GM18520 (cell line): ENCODE results near the gene SENP8.

ENCODE experiments used
- ATAC-seq: cut with Tn5 transposase; IDR thresholded peaks from one replicate; pipeline ENCODE4 v1.9.1; 2021; ENCODE audit not compliant: unreplicated experiment

SENP8 gene

DNA sequence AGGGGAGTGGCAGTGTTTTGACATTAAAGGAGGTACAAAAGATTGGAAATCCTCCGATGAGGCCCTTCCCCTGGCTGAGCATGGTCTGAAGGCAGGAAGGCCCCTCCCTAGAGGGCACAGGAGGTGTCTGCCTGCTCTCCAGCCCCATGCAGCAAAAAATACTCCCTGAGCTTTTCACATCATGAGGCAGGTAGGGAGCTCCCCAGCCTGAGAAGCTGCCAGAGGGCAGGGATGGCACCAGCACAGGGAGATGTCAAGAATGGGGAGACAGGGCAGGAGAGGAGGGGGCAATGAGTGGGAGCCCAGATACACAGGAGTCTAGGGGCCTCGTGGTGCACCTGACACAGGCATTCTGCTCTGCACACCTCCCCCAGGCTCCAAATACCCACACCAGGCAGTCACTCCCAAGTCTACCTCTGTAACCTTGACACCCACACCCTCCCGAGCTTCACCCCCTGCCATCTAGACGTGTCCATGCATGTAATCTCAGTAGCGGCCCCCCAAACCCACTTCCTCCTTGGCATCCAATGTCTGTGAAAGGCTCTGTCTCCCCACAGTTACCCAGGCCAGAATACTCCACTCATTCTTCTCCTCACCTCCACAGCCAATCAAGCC, 56.5 kb downstream of the SENP8 start:
- no peak for ATAC-seq

DNA sequence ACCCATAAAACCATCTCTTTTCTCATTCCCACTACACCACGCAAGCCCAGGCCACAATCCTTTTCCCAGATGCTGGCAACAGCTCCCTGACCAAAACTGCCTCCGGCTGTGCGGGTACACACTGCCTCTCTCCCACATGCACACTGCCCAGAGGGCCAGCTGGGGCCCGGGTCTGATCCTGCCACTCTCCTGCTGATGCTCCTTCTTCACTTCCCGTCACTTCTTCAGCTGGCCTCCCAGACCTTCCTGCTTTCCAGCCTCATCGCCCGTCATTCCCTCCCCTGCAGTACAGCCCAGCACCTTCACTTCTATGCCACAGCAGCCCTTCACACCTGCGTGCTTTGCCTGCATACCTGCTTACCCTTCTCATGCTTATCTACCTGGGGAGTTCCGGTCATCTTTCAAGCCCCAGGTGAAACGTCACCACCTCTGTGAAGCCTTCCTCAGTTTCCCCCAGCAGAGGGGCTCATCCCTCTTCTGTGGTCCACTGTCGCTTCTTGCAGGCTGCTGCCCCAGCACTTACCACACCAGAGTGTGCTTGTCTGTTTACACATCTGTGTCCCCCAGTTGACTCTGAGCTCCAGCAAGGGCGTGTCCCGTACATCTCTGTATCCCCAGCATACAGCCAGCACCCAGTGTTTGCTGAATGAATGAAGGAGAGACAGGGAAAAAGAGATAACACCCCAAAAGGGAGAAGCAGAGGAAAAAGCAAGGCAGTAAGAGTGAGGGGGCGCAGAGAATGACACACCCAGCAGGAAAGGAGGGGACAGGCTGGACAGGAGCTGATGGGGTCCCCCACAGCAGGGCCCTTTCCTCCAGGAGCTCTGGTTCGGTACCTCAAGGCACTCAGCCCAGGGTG, 57.2 kb downstream of the SENP8 start:
- ATAC-seq = no peak

DNA sequence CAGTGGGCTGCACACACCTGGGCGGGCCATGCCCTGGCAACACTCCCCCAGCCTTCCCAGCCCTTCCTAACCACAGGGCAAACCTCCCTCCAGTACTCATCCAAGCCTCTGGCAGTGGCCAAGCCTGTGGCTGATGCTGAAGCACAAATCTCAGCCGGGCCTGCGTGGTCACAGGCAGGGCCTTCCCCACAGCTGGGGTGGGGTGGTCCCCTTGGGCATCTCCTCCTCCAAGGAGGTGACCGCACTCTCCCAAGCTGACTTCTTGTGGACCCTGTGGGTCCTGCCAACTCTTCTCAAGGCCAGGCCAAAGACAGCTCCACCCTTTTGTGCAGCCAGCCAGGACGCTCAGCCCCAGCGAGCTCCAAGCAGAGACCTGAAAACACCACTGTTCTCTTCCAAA, 58.0 kb downstream of the SENP8 start:
- ATAC-seq = no peak

- no peak for ATAC-seq
Observed at GRCh38 chr15:72176743-72177142, 58.5 kb downstream of the SENP8 start.

DNA sequence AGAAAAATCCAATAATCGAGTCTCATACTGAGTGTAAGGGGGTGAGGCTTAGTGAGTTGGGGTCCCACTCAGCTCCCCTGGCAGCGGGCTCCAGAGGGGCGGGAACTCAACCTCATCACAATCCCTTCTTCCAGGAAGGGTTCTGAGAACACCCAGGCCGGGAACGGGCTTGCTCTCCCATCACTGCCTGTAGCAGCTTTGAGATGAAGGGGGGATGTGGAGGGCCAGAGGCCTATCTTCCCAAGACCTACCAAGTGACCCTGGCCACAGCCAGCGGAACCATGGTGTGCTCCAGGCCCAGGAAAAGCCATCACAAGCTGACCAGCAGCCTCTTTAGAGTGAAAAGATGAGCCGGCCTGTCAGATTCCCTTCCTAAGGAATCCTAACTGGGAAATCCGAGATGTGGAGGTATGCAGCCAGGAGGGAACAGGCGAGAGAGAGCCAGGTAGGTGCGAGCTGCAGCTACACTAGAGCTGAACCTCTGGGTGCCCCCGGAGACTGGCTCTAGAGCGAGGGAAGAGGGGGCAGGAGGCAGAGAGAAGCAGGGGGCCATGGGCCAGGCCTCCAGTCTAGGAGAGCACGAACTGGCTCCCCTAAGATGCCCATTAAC, 60.9 kb downstream of the SENP8 start:
- no peak for ATAC-seq

- no peak for ATAC-seq
Observed at GRCh38 chr15:72179950-72180581, 61.9 kb downstream of the SENP8 start.

- no peak for ATAC-seq
Observed at GRCh38 chr15:72180761-72181324, 62.6 kb downstream of the SENP8 start.

DNA sequence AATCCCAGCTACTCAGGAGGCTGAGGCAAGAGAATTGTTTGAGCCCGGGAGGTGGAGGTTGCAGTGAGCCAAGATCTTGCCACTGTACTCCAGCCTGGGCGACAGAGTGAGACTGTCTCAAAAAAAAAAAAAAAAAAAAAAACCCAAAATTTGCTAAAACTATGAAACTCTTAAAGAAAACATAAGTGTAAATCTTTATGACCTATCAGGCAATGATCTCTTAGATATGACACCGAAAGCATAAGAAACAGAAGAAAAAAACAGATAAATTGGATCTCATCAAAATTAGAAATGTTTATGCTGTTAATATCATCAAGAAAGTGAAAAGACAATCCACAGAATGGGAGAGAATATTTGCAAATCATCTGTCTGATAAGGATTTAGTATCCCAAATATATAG, 64.0 kb downstream of the SENP8 start:
- ATAC-seq = no peak

- no peak for ATAC-seq
Observed at GRCh38 chr15:72182673-72183072, 64.5 kb downstream of the SENP8 start.

DNA sequence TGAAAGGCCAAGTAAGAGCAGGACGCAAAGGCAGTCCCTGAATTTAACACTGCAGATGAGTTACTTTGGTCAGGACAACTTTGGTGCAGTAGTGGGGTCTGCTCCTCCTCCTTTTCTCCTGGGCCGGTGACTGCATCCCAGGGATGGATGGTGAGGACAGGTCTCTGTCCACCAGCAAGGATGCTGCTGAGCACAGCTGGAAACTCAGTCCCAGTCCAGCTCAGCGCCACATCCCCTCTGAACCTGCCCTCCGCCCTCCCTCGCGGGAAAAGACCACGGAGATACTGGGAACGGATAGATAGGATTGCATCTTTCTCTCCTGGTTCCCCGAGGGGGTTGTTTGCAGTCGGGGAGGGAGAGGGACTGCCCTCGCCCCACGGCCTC, 65.6 kb downstream of the SENP8 start:
- ATAC-seq = no peak

DNA sequence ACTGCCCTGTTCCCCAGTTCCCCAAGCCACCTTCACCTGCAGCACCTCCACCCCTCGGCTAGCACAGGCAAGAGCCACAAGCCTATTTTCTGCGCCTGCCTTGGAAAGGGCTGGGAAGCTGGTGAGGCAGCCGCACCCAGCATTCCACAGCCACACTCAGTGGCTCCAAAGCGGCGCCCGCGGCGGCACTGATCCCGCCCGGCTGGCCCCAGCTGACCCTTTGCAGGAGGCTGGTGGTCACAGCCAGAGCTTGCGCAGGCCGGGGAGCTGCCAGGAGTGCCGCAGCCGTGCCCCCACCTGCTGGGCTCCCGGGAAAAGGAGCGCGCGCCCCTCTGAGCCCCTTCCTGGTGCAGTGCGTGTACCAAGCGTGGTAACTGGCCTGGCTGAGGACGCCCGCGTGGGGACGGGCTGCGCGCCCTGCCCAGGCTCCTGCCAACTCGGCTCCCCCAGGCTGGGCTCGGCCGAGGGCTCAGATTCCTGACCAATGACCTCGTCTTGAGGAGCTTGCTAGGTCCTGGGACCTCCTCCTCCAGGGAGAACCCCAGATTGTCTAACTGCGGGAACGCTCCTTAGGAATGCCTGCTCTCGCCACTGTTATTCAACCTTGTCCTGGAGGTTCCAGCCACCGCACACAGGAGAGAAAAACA, 66.1 kb downstream of the SENP8 start:
- ATAC-seq = no peak

- ATAC-seq = no peak
Observed at GRCh38 chr15:72189250-72189902, 71.2 kb downstream of the SENP8 start.

- ATAC-seq = no peak
Observed at GRCh38 chr15:72192416-72192815, 74.2 kb downstream of the SENP8 start.
